HL-60 (cell line): ENCODE results near the gene MDGA2.

Experiments used
- DNase-seq, 2 experiments: peaks; one replicate each; pipeline ENCODE4 v3.0.0-alpha.2; 2010 to 2020; ENCODE audit warnings: low read depth in 1 of 2, low spot score in 1 of 2
- H3K27ac ChIP-seq: fragments of 250-450 bp; sonication (Bioruptor Pico); replicated peaks from 2 replicates; pipeline ENCODE4 v1.5.1; 2020; ENCODE audit warnings: mild to moderate bottlenecking, moderate library complexity
- H3K27me3 ChIP-seq: fragments of 250-450 bp; sonication (Bioruptor Pico); 2 replicates; pipeline ENCODE4 v1.5.1; 2021; ENCODE audit warnings: mild to moderate bottlenecking, moderate library complexity; ENCODE audit not compliant: insufficient read depth, poor library complexity, severe bottlenecking
- H3K4me3 ChIP-seq: replicated peaks from 2 replicates; pipeline ENCODE4 v1.5.1; 2011; ENCODE audit warnings: mild to moderate bottlenecking, control low read depth, low read length; ENCODE audit not compliant: insufficient read depth
- CTCF ChIP-seq: IDR thresholded peaks from one replicate; pipeline ENCODE4 v1.5.1; 2011; ENCODE audit warnings: low read length, control low read depth, inconsistent platforms; ENCODE audit not compliant: insufficient read depth
- GABPA ChIP-seq: IDR thresholded peaks from 2 replicates; pipeline ENCODE4 v1.6.1; 2012; ENCODE audit warnings: low read depth
- POLR2AphosphoS5 ChIP-seq: IDR thresholded peaks from 2 replicates; pipeline ENCODE4 v1.6.1; 2012; ENCODE audit warnings: low read depth
- REST ChIP-seq: IDR thresholded peaks from 2 replicates; pipeline ENCODE4 v1.6.1; 2012; ENCODE audit warnings: low read depth; ENCODE audit not compliant: insufficient replicate concordance
- SPI1 ChIP-seq: IDR thresholded peaks from 2 replicates; pipeline ENCODE4 v1.6.1; 2012; ENCODE audit warnings: low read depth, mild to moderate bottlenecking, borderline replicate concordance

Gene MDGA2

DNA sequence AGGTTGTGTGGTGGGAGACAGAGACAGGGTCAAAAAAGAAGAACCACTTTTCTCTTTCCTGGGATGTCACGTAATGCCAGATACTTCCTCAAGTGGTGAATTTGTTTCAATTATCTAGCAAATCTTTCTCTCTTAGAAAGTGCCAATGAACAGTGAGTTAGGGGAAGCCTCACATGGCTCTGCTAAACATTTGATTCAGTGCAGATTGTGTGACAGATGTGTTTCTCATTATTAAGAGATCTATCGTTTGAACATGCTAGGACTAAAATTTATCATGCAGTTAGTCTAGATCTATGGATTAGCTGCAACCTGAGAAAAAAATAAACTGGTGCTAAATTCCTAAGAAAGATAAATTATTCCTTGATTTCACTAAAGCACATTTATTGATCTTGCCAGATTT, 247.8 kb downstream of the MDGA2 start:
- no peaks in the 10 kb centered on the region for H3K27me3 ChIP-seq
- H3K27ac ChIP-seq, result no peak overlapping the region
- TF ChIP-seq CTCF (no peak), SPI1 (no peak), POLR2AphosphoS5 (no peak), REST (no peak), GABPA (no peak)
- DNase-seq, result no peak
- H3K4me3 ChIP-seq, result no peak overlapping the region

DNA sequence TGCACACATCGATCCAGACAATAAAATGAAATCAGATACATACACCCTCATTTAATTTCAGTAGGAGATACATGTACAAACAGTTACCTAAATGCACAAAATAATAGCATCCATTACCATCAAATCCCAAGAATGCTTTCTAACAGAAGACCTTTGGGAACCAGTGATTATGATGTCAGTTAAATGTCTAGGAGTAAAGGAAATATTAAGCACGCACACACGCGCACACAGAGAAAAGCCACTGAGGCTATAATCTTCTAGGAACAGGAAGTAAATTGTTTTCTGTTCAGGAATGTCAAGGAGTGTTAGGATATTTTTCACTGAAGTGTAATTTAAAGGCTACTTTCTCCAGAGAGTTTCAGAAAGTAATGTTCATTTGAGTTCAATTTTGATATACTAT, 250.1 kb downstream of the MDGA2 start:
- Histone ChIP-seq H3K27me3 (no peaks in the 10 kb centered on the region), H3K4me3 (no peak overlapping the region), H3K27ac (no peak overlapping the region)
- no peak for DNase-seq
- no peak for TF ChIP-seq GABPA
- TF ChIP-seq REST, result no peak
- TF ChIP-seq CTCF, result no peak
- no peak for TF ChIP-seq SPI1
- TF ChIP-seq POLR2AphosphoS5, result no peak

DNA sequence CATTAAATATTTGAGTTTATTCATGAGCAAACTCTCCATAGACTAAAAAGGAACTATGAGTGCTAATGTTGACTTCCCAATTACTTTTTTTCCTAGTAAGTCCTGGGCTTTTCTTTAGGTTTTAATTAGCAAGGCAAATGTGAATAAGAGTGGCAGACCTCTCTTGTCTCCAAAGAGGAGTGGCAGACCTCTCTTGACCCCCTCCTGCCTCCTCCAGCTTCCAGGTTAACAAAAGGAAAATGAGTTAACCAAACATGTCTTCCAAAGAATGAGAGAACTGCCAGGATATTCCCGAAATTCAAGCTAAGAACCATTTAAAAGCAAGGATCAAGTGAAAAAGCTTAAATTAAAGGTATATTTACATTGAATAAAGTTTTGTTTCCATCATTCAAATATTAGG, 253.2 kb downstream of the MDGA2 start:
- Histone ChIP-seq H3K27me3 (no peaks in the 10 kb centered on the region), H3K27ac (no peak overlapping the region), H3K4me3 (no peak overlapping the region)
- no peak for TF ChIP-seq GABPA
- TF ChIP-seq SPI1, result no peak
- no peak for TF ChIP-seq POLR2AphosphoS5
- no peak for TF ChIP-seq CTCF
- no peak for TF ChIP-seq REST
- no peak for DNase-seq
